Measurements from ENCODE around the gene GRIA3. TPM values are rescaled to one million over a fixed set of nuclear protein-coding genes. Genes with fewer than 3 reads are reported as not detected.
"Not testable (repeated sequence)": the region's sequence is repeated elsewhere in the genome, so short reads cannot be mapped to it uniquely, and the experiment has no call there.

The GRIA3 gene
- total RNA-seq, 1 donor from 2014 or later: 3.1 TPM

GRCh38 chrX:123339221-123339905, 155.3 kb downstream of the GRIA3 start:
- DNase-seq (ENCODE audit: low spot score): no peak
- ATAC-seq: no peak

GRCh38 chrX:123340696-123341095, 156.6 kb downstream of the GRIA3 start:
- peak; percentile 61 for ATAC-seq
- DNase-seq (ENCODE audit: low spot score): no peak

- DNase-seq (ENCODE audit: low spot score): no peak
- ATAC-seq: no peak
These were observed 164.4 kb downstream of the GRIA3 start for GRCh38 chrX:123348468-123348867.

- DNase-seq (ENCODE audit: low spot score) (no peak), ATAC-seq (no peak)
These were observed 166.1 kb downstream of the GRIA3 start for GRCh38 chrX:123350226-123350625.

GRCh38 chrX:123357941-123358340, 173.9 kb downstream of the GRIA3 start:
- DNase-seq (ENCODE audit: low spot score) (no peak), ATAC-seq (no peak)

GRCh38 chrX:123358457-123358856, 174.4 kb downstream of the GRIA3 start:
- DNase-seq (ENCODE audit: low spot score) (no peak), ATAC-seq (no peak)

- ATAC-seq: no peak
- DNase-seq (ENCODE audit: low spot score): no peak
These were observed 177.3 kb downstream of the GRIA3 start for GRCh38 chrX:123361371-123361770.

GRCh38 chrX:123386196-123386595, 202.1 kb downstream of the GRIA3 start:
- not testable (repeated sequence) for ATAC-seq

GRCh38 chrX:123392921-123393320, 208.8 kb downstream of the GRIA3 start:
- no peak for DNase-seq (ENCODE audit: low spot score)
- no peak for ATAC-seq

More at GRCh38 chrX:123386196-123386595, 202.1 kb downstream of the GRIA3 start:
- DNase-seq (ENCODE audit: low spot score): not testable (repeated sequence)

GRCh38 chrX:123399709-123400108, 215.6 kb downstream of the GRIA3 start:
- DNase-seq (ENCODE audit: low spot score): no peak
- no peak for ATAC-seq

GRCh38 chrX:123405231-123405630, 221.2 kb downstream of the GRIA3 start:
- no peak for ATAC-seq

GRCh38 chrX:123408821-123409737, 225.0 kb downstream of the GRIA3 start:
- no peak for DNase-seq (ENCODE audit: low spot score)
- ATAC-seq: no peak

More at GRCh38 chrX:123405231-123405630, 221.2 kb downstream of the GRIA3 start:
- DNase-seq (ENCODE audit: low spot score): no peak

GRCh38 chrX:123422875-123423274, 238.8 kb downstream of the GRIA3 start:
- DNase-seq (ENCODE audit: low spot score): peak; percentile 33
- ATAC-seq: peak; percentile 88

- DNase-seq (ENCODE audit: low spot score) (no peak), ATAC-seq (no peak)
These were observed 240.5 kb downstream of the GRIA3 start for GRCh38 chrX:123424546-123424945.

- no peak for DNase-seq (ENCODE audit: low spot score)
- ATAC-seq: no peak
These were observed 241.4 kb downstream of the GRIA3 start for GRCh38 chrX:123425471-123425870.

- ATAC-seq: no peak
- DNase-seq (ENCODE audit: low spot score): no peak
These were observed 241.8 kb downstream of the GRIA3 start for GRCh38 chrX:123425904-123426303.

- ATAC-seq (no peak), DNase-seq (ENCODE audit: low spot score) (no peak)
These were observed 248.5 kb downstream of the GRIA3 start for GRCh38 chrX:123432361-123433150.

- DNase-seq (ENCODE audit: low spot score) (no peak), ATAC-seq (peak; percentile 41)
These were observed 252.5 kb downstream of the GRIA3 start for GRCh38 chrX:123436512-123437136.

GRCh38 chrX:123439926-123440325, 255.8 kb downstream of the GRIA3 start:
- not testable (repeated sequence) for ATAC-seq; DNase-seq (ENCODE audit: low spot score)

GRCh38 chrX:123442764-123443163, 258.7 kb downstream of the GRIA3 start:
- no peak for ATAC-seq
- DNase-seq (ENCODE audit: low spot score): no peak

- ATAC-seq: no peak
- no peak for DNase-seq (ENCODE audit: low spot score)
These were observed 263.4 kb downstream of the GRIA3 start for GRCh38 chrX:123447506-123447905.
